PC-9 (cell line): ENCODE results near the gene LTC4S.

Experiments
- CTCF ChIP-seq: fragments of 200-600 bp; sonication (generic); conservative IDR thresholded peaks from 2 replicates; pipeline ENCODE4 v1.6.1; 2017; ENCODE audit warnings: mixed run types, antibody characterized with exemption, mild to moderate bottlenecking, moderate library complexity
- EZH2 ChIP-seq: fragments of 200-600 bp; sonication (generic); IDR thresholded peaks from 2 replicates; pipeline ENCODE4 v1.8.0; 2017; ENCODE audit warnings: antibody characterized with exemption, low read depth

DNA sequence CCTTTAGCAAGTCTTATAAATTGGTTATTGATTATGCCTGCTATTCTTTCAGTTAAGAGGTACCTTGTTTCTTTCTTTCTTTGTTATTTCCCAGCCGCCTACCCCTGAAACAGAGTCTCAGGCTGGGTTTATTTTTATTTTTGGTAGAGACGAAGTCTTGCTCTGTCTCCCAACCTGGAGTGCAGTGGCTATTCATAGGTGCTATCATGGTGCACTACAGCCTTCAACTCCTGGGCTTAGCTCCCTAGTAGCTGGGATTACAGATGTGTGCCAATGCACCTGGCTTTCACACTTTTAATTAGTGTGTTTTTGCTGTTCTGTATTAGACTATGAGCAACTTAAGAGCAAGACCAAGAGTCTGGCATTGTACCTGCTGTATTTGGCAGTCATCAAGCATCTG, 46.9 kb upstream of the LTC4S start:
- TF ChIP-seq CTCF, result no peak
- no peak for TF ChIP-seq EZH2
